ENCODE measurements around the gene DDB1.
A peak's percentile ranks its signal among the peaks of the same experiment; 100 is the strongest.

DDB1 gene

DNA sequence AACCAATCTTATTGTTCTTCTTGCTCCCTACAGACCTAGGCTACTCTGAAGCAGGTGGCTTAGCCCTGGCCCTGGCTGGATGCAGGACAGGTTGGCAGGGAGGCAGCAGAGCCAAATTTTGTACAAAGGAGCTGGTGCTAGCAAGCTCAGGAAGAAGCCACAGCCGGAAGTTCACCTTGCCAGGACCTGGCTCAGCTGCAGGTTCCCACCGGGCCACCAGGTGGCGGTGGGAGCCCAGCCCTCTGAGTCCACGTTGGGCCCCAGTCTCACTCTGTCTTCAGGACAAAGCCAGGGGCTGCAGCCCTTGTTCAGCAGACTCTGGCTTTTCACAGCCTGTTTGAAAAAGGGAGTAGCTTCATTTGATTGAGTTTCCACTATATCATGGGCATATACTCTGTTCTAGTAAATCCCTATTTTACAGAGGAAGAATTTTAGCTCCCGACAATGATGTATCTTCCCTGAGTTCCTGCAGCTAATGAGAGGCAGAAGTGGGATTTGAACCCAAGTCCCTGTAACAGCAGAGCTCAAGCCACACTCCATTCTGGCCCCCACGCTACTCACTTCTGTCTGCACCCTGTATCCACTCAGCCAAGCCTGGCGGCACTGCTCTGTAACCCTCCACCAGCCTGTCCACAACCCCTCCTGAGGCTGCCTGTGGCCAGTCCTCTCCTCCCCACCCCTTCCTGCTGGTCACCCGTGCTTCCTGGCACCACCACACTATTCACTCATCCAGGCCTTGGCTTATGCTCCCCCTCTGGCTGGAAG is 3.4 kb upstream of the DDB1 start:
- DNase-seq (ENCODE audit: low read depth, low spot score), result peak; percentile 93

DNA sequence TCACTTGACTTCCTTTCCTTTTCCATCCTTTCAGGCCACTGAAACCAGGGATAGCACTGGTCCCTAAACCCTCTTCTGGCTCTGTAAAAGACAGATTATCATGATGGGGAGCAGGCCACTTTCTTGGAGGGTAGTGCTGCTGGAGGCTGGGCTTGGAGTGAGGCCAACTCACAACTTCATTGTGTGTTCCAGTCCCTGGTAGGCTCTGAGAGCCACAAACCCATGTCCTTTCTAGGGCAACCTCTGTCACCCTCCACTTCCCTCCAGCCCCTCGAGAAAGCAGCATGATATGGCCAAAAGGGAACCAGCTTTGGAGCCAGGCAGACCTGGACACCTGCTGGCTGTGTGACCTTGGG is 2.4 kb upstream of the DDB1 start:
- no peak for DNase-seq (ENCODE audit: low read depth, low spot score)

DNA sequence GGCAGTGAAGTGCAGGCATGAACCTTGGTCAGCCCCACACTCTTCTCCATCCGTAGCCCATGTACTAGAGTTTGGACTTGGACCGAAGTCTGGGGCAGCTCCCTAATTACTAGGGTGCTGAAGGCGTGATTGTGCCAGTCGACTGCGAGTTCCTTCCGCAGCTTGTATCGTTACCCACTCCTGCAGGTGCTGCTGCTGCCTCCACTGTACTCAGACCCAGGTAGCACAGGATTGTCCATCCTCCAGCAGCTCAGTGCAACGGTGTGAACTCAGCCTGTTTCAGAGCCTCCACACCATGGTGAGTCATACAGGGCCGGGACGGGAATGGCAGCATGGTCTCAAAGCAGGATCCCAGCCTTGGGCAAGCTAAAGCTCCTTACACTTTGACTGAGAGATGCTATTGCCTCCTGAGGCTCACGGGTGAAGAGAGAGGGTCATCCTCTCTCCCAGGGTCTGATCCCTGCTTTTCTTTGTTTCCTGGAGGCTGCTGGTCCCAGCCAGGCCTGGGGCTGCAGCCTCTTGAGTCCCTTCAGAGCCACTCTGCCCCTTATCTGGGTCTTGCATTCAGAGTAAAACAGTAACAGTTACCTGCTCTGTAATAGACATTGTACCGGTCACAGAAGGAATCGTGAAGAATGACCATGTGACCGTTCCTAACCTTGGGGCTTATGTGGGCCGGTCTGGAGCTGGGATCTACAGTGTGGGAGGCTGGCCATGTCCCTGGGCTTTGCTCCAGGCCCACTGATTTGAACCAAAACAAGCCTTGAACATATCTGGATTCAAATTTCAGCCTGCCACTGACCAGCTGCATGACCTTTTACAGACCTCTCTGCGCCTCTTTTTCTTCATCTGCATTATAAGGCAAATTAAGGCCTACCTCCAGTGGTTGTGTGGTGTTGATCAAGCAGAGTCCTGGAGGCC is 1.8 kb upstream of the DDB1 start:
- DNase-seq (ENCODE audit: low read depth, low spot score), result peak; percentile 44

DNA sequence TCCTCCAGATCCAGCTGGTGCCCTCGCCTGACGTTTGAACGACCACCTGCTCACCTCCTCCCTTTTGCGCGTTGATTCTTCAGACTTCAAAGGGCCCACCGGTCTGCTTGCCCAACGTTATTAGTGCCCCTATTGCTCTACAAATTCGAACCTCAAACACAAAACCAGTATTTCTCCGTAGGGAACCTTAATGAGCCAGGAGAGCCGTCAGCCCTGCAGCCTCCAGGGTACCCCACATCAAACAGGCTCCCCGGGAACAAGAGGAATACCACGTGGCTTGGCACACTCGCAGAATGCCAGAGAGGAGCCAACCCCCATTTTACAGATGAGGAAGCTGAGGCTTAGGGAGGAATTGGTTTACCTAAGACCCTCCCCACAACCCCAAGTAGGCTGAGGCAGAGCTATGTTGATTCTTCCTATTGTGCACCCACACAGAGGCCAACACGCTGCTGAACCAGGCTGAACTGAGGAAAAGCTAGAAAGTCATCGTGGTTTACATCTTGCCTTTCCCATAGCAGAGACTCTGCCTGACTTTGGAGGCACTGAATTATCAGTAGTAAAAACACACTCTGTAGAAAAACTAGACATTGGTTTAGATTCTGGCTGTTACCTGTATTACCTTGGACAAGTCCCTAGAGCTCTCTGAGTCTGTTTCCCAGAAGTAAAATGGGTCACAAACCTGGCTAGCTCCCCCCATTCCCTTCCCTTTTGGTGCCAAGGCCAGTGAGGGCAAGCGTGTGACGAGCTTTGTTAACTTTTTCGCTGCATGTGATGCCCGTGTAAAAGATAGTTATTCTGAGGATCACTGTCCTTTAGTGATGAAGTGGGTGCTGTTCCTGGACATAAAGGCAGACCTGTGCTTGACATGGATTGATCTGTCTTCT is 887 bp upstream of the DDB1 start:
- DNase-seq (ENCODE audit: low read depth, low spot score), result no peak

DNA sequence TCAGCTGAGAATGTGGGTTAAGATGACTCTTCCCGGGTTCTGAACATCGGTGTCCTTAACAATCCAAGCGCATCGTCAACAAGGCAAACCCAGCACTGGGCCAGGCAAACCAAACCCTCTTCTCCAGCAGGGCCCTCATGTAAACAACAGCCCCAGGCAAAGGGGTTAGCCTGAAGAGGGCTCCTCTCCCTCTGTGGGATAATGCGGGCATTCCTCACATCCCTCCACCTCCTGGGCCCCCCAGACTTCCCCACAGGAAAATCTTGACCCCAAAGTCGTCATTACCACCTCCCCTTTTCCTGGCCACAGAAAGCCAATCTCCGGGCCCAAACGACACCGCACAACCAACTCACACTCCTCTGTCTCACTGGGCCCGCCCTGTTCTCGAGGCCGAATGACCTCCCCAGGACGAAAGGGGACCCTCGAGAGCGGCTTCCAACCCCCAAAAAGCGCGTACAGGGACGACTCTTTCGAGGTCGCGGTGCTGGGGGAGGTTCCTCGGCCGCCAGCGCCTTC is 566 bp downstream of the DDB1 start:
- DNase-seq (ENCODE audit: low read depth, low spot score), result peak; percentile 47

DNA sequence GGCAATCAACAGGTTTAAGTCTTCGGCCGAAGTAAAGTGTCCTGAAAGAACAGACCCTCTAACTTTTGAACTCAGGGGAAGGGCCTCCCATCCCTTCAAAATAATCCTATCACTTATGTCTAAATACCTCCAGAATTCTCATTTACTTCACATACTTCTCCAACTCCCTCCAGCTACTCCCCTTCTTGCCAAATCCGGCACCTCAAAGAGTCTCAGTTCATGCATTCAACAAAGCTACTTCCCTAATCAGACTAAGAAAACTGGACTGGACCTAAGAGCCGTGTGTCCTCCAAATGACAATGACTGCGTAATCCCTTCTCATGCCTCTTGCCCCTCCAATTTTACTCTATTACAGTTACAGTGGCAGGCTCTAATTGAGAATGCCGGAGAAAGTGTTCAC is 1.3 kb downstream of the DDB1 start:
- no peak for DNase-seq (ENCODE audit: low read depth, low spot score)

DNA sequence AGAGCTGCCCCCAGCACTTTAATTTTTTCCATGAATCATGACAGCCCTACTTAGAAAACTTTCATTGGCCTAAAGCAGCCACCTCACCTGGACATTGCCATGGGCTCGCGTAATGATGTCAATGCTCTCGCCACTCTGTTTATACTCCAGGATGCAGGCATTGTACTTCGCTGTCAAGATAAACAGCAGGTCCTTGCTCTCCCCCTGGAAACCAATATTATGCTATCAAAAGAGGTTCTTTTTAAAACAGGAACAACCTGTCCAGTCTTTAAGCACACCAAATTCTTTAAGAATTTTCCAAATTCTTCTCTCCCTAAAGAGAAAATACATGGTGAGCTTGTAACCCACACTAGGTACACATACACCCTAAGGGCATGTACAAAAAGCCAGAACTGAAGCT is 3.0 kb downstream of the DDB1 start:
- no peak for DNase-seq (ENCODE audit: low read depth, low spot score)

DNA sequence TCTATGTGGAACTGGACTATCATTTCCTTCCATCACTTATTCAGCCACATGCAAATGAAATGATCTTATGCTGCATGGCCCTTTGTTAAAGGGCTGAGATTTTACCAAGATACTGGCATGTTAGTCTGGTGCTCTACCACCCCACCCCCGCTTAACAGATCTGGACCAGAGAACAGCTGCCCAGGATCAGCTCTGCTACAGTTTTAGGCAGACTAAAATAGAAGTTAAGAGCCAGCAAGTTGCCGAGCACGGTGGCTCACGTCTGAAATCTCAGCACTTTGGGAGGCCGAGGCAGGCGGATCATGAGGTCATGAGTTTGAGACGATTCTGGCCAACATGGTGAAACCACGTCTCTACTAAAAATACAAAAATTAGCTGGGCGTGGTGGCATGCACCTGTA is 4.6 kb downstream of the DDB1 start:
- DNase-seq (ENCODE audit: low read depth, low spot score), result no peak

DNA sequence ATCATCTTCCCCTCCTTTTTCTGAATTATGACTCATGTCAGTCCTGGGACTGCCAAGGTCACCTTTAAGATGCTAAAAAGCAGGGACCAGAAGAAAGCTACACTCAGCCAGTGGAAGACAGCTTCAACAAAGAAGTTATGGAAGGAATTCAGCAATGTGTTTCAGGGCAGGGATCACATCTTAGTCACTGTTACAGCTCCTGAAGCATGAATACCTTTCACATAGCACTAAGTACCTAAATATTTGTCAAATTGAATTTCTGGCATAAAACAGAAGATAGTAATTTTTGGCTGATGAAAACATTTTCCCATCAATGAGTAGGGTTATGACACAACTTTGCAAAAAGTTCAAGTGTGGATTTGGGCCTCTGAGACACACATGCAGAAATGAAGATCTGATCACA is 5.2 kb downstream of the DDB1 start:
- peak; percentile 51 for DNase-seq (ENCODE audit: low read depth, low spot score)

DNA sequence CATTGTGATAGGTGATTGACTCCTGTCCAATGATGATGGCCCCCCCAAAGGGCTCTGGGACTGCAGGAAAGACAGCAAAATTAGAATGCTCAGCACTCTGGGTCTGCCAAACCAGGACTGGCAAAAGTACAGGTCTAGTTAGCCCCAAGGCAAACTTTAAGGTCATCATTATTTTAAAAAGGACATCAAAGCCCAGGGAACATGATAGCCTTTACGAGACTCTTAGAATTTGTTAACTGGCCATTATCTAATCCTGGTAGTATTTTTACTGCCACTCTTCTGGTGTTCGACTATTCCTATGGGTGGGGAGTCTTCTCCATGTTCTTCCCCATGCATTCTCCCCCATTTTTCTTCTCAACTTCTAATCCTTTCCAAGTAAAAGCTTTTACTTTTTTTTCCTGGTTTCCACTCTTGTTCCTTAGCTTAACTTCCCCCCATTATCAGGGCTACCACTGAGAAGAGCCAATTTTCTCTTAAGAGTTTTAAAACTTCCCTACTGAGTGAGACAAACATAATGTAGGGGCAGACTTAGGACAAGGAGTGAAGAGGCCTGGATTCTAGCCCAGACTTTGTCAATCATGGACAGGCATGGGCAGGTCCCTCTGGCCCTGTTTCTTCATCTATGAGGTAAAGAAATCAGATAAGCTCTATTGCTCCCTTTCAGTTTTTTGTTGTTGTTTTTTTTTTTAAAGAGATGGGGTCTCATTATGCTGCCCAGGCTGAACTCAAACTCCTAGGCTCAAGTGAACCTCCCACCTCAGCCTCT is 7.1 kb downstream of the DDB1 start:
- peak; percentile 72 for DNase-seq (ENCODE audit: low read depth, low spot score)

DNA sequence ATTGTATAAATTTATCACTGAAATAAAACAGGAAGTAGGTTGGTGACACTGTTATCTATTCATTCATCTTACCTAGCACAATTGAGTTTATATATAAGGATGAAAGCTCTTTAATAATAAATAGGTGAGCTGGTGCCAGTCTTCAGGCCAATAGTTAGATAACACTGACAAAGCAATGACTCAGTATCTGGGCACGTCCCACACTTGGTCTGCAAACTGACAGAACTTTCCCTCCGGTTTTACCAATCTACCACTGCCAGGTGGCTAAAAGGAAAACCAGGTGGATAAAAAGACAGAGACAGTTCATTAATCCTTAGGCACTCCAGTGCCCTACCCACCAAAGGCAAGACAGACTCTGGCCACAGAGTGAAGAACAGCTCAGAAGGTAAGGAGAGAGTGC is 17.6 kb downstream of the DDB1 start:
- peak; percentile 10 for DNase-seq (ENCODE audit: low read depth, low spot score)

DNA sequence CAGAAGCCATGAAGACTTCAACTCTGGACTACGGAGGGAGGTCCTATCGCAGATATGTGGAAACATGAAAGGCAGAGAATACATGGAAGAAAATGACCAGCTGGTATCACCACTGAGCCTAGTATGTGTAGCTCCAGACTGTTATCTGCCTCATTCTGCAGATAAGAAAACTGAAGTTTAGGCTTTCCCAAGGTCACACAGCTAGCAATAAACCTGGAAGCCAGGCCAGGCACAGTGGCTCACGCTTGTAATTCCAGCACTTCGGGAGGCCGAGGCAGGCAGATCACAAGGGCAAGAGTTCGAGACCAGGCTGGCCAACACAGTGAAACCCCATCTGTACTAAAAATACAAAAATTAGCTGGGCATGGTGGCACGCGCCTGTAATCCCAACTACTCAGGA is 22.2 kb downstream of the DDB1 start:
- no peak for DNase-seq (ENCODE audit: low read depth, low spot score)

DNA sequence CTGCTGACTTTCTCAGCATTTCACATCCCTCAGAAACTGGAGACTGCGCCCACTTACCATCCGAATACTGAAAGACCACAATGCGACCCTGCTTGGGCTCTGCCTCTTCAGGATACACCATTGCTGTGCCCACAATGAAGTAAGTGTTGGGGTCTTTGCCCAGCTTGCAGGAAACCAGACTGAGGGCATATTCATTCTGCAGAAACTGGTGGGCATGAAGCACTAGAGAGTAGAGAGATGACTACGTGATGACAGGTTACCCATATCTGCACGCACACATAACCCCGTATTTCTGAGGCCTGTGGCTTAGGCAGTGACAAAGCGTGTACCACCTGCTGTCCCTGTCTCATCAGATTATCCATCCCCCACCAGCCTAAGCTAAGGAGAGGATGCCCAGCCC is 23.2 kb downstream of the DDB1 start:
- DNase-seq (ENCODE audit: low read depth, low spot score), result no peak

DNA sequence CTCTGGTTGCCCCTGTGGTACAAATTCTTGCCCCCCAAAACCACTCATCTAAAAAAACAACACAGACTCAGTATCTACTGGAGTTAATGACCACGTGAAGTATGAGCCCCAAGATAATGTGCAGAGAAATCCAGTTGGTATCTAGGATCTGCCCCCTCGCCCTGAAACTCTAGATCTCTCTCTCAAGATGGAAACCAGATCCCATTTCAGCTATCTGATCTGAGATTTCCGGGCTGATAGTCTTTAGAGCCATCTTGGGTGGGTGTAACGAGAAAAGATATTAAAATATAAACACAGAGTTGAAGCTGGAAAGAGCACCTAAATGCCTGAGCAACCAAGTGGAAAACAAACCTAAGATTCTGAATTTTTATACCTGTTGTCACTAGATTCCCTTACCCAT is 23.8 kb downstream of the DDB1 start:
- no peak for DNase-seq (ENCODE audit: low read depth, low spot score)

DNA sequence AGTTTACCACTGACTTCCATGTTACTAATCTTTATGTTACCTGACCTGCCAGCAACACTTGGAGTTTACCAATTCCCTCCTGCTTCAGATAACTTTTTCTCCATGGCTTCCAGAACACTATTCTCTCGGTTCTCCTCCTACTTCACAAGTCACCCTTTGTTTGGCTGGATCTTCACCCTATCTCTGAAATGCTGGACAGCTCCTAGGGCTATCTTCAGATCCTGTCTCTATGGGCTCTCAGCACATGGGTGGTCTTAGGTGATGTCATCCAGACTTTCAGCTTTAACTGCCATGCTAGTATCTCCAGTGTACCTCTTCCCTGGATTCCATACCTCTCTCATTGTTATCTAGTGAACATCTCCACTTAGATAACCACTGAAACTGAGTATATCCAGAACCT is 25.6 kb downstream of the DDB1 start:
- no peak for DNase-seq (ENCODE audit: low read depth, low spot score)

DNA sequence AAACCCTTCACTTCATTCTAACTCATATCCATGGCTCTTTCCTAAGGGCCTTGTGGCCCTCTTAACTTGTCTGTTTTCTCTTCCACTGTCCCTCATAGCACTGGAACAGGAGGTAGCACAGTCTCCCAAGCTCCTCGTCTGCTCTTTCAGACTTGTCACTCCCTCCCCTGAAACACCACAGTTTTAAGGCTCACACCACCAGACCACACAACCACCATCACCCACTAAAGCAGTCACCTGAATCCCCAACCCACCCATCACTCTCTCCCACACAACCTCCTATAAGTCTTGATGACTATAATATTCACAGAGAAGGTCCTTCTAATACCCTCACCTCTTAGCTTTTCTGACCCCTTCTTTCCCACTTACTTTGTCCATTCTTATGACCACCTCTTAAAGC is 26.7 kb downstream of the DDB1 start:
- no peak for DNase-seq (ENCODE audit: low read depth, low spot score)

DNA sequence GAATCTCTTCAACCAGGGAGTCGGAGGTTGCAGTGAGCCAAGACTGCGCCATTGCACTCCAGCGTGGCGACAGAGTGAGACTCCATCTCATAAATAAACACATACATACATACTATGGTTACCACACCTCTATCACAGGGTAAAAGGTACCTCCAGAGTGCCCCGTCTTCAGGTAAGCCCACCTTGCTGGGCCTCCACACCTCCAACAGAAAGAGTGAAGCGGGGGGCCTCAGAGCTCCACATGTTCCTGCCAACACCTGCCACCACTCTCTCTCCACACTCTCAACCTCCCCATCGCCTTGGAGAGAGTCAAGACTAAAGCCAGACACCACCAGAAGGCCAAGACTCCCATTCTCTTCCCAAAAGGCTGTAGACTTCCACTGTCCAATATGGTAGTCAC is 27.5 kb downstream of the DDB1 start:
- no peak for DNase-seq (ENCODE audit: low read depth, low spot score)

DNA sequence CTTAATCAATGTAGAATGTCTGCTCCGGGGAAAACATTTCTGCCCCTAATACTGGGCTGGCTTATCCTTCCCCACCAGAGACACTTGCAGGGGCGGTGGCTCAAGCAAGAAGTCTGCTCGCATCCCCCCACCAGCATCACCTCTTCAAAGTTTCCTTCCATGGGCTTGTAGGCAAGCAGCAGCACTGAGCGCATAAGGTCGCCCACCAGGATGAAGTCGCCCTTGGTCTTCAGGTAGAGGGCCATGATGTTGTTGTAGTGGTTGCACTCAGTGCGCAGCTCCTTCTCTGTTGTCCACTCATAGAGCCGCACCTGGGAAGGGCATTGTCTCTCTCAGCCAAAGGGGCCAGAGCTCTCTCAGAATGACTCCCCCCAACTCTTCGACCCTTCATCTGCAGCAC is 29.2 kb downstream of the DDB1 start:
- DNase-seq (ENCODE audit: low read depth, low spot score), result no peak

DNA sequence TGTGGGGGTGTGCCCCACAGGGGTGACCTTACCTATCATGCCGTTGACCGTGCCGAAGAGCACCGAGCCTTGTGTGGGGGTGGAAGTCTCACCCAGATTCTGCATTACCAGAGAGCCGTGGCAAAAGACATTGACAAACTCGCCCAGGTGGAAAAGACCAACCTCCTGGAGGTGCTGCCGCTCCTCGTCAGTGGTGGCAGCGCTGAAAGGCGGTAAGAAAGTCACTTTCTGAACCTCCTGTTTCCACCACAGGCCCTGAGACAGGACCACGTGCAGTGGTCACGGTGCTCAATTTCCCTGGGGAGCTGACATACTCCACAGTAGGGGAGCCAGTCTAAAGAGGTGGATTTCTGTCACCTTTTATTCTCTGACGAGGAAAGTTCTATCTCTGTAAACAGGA is 30.4 kb downstream of the DDB1 start:
- no peak for DNase-seq (ENCODE audit: low read depth, low spot score)

DNA sequence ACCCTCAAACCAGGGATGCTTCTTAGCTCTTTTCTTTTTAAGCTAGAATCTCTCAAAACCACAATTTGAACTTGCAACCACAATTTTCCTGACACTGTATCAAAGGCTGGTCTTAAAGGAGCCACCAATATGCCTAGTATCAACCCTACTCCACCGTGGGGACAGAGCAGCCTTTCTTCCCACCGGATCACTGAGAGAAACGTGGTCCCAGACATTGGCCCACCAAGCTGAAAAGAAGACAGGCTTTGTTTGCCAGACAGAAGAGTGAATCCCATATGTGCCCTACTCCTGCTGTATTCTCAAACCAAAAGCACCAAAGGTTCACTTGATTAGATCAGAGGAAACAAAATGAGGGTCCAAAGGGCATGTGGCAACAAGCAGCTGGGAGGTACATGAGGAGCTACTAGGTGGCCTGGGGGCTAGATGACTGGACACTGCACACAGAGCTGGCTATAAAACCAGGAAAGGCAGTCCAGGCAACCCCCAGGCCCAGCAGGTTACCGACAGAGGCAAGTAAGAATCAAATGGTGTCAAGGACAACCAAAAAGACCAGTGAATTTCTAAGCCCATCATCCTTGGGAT is 34.2 kb downstream of the DDB1 start:
- no peak for DNase-seq (ENCODE audit: low read depth, low spot score)

DNA sequence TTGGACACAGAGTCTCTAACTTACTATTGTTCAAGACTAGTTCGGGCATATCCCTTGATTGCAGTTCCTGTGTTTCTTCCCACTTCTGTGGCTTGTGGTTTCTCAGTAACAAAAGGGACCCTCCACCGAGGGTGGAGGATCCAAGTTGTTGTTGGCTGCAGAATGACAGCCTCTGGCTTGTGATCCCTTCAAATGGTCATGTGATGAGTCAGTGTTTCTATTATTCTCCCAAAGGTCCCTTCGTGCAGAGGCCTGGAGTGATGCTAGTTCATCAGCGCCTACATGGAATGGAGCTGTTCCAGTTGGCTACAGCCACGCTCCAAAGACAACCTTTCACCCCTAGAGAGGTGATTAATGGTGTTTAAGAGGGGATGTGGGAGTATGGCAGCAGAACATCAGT is 35.2 kb downstream of the DDB1 start:
- peak; percentile 97 for DNase-seq (ENCODE audit: low read depth, low spot score)

Data from astrocyte of the hippocampus (primary cell).